ENCODE data around the gene SLC25A39. TPM values are rescaled to one million over a fixed set of nuclear protein-coding genes. Genes with fewer than 3 reads are reported as not detected.
A peak's percentile ranks its signal among the peaks of the same experiment; 100 is the strongest.

SLC25A39 gene
- total and polyA plus RNA-seq, 5 experiments from 2014 or later: 94.9 to 176 (median 133) TPM

- H3K27ac Mint-ChIP-seq: no peak overlapping the region
- H3K36me3 Mint-ChIP-seq: no peaks in the 10 kb centered on the region
- POLR2A ChIA-PET: interaction anchor here (0.7 kb wide), 1 partner anchor 53 kb away, joined by 7 read pairs; no protein-coding TSS in a partner anchor
- peaks cover 8 to 14% (median 12%) of the 10 kb centered on the region in 4 donors for H3K4me1 Mint-ChIP-seq
- ATAC-seq: no peak
- DNase-seq: no peak
- no peak overlapping the region for H3K4me3 Mint-ChIP-seq
- peaks cover 0 to 3% (median 0%) of the 10 kb centered on the region in 5 donors for H3K27me3 Mint-ChIP-seq
- H3K9me3 Mint-ChIP-seq: no peaks in the 10 kb centered on the region
Observed at GRCh38 chr17:44282264-44282663, 42.4 kb downstream of the SLC25A39 start.

- no peak overlapping the region for H3K27ac Mint-ChIP-seq
- DNase-seq (no peak), ATAC-seq (no peak)
- H3K27me3 Mint-ChIP-seq: peaks cover 0 to 3% (median 0%) of the 10 kb centered on the region in 5 donors
- H3K9me3 Mint-ChIP-seq: no peaks in the 10 kb centered on the region
- H3K4me3 Mint-ChIP-seq: no peak overlapping the region
- no peaks in the 10 kb centered on the region for H3K36me3 Mint-ChIP-seq
- peaks cover 8 to 14% (median 12%) of the 10 kb centered on the region in 4 donors for H3K4me1 Mint-ChIP-seq
- POLR2A ChIA-PET: no interaction called here
Observed at GRCh38 chr17:44281570-44281969, 43.1 kb downstream of the SLC25A39 start.

GRCh38 chr17:44280392-44280937, 44.2 kb downstream of the SLC25A39 start:
- ATAC-seq (no peak), DNase-seq (no peak)
- Mint-ChIP-seq H3K4me3 (no peak overlapping the region), H3K27ac (peak overlapping the region in 1 of 10 donors; percentile 21), H3K27me3 (peaks cover 0 to 3% (median 0%) of the 10 kb centered on the region in 5 donors), H3K36me3 (no peaks in the 10 kb centered on the region), H3K4me1 (peaks cover 8 to 14% (median 12%) of the 10 kb centered on the region in 4 donors), H3K9me3 (no peaks in the 10 kb centered on the region)
- POLR2A ChIA-PET: interaction anchor here (1.1 kb wide), 1 partner anchor 64 kb away, joined by 3 read pairs; no protein-coding TSS in a partner anchor

GRCh38 chr17:44279666-44280391, 44.8 kb downstream of the SLC25A39 start:
- DNase-seq (peak in 1 of 10 donors; percentile 31), ATAC-seq (peak in 1 of 2 donors; percentile 20)
- Mint-ChIP-seq H3K4me3 (no peak overlapping the region), H3K27me3 (peaks cover 0 to 3% (median 0%) of the 10 kb centered on the region in 5 donors), H3K9me3 (no peaks in the 10 kb centered on the region), H3K4me1 (peaks cover 8 to 14% (median 12%) of the 10 kb centered on the region in 4 donors), H3K27ac (peak overlapping the region in 1 of 10 donors; percentile 9), H3K36me3 (no peaks in the 10 kb centered on the region)
- POLR2A ChIA-PET: interaction anchor here (1.1 kb wide), 1 partner anchor 64 kb away, joined by 3 read pairs; no protein-coding TSS in a partner anchor

GRCh38 chr17:44279346-44279665, 45.3 kb downstream of the SLC25A39 start:
- Mint-ChIP-seq H3K4me3 (no peak overlapping the region), H3K36me3 (no peaks in the 10 kb centered on the region), H3K9me3 (no peaks in the 10 kb centered on the region), H3K27ac (peak overlapping the region in 1 of 10 donors; percentile 9), H3K4me1 (peaks cover 8 to 14% (median 12%) of the 10 kb centered on the region in 4 donors), H3K27me3 (peaks cover 0 to 3% (median 0%) of the 10 kb centered on the region in 5 donors)
- POLR2A ChIA-PET: no interaction called here
- ATAC-seq: no peak
- DNase-seq: peak in 1 of 10 donors; percentile 21

DNA sequence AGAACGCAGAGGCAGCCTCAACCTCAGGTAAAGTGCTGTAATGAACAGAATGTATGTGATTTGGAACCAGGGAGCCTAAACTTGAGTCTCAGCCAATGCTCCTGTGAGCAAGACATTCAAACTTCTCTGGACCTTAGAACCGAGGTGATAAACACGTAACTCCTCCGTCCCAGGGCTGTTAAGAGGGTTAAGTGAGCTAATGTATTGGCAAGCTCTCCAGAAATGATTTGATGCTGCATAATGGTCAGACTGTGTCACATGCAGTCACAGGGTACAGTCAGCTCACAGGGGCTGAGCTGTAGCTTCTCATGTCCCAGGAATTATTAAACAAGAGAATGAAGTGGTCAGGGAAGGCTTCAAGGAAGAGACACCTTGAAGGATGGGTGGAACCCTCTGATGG, 46.6 kb downstream of the SLC25A39 start:
- Mint-ChIP-seq H3K36me3 (no peaks in the 10 kb centered on the region), H3K27ac (no peak overlapping the region), H3K9me3 (no peaks in the 10 kb centered on the region), H3K27me3 (peaks cover 0 to 8% (median 0%) of the 10 kb centered on the region in 5 donors), H3K4me3 (no peak overlapping the region), H3K4me1 (peaks cover 8 to 14% (median 12%) of the 10 kb centered on the region in 4 donors)
- POLR2A ChIA-PET: interaction anchor here (0.6 kb wide), 1 partner anchor 32 kb away, joined by 4 read pairs; no protein-coding TSS in a partner anchor
- DNase-seq: no peak
- ATAC-seq: no peak

- Mint-ChIP-seq H3K9me3 (peaks cover 0 to 1% (median 0%) of the 10 kb centered on the region in 9 donors), H3K4me1 (peaks cover 0 to 2% (median 1%) of the 10 kb centered on the region in 4 donors), H3K27ac (no peak overlapping the region), H3K27me3 (peaks cover 1 to 12% (median 4%) of the 10 kb centered on the region in 5 donors), H3K36me3 (no peaks in the 10 kb centered on the region), H3K4me3 (no peak overlapping the region)
- POLR2A ChIA-PET: no interaction called here
- no peak for ATAC-seq
- peak in 1 of 10 donors; percentile 9 for DNase-seq
Observed at GRCh38 chr17:44273607-44274006, 51.0 kb downstream of the SLC25A39 start.

DNA sequence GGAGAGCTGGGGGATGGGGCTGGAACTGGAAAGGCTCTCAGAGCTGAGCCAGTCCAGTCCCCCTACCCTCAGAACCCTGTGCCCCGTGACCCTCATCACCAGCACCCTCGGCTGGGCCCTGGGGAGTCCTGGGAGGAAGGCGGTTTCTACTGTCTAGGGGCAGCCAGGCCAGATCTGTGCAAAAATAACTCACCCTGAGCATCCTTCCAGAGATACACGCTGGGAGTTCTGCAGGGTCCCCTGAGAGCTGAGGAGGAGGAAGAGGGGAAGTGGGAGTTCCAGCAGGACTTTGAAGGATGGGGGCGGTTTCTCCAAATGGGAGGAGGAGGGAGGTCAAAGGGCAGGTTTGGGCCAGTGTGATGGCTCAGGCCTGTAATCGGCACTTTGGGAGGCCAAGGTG, 51.7 kb downstream of the SLC25A39 start:
- ATAC-seq (no peak), DNase-seq (peak in 1 of 10 donors; percentile 46)
- Mint-ChIP-seq H3K27ac (peak overlapping the region in 1 of 10 donors; percentile 35), H3K4me3 (no peak overlapping the region), H3K27me3 (peaks cover 1 to 12% (median 4%) of the 10 kb centered on the region in 5 donors), H3K36me3 (no peaks in the 10 kb centered on the region), H3K9me3 (peaks cover 0 to 1% (median 0%) of the 10 kb centered on the region in 9 donors), H3K4me1 (peaks cover 0 to 6% (median 2%) of the 10 kb centered on the region in 4 donors)
- POLR2A ChIA-PET: no interaction called here

GRCh38 chr17:44272321-44272951, 52.2 kb downstream of the SLC25A39 start:
- DNase-seq: peak in 1 of 10 donors; percentile 31
- POLR2A ChIA-PET: no interaction called here
- peaks cover 0 to 6% (median 2%) of the 10 kb centered on the region in 4 donors for H3K4me1 Mint-ChIP-seq
- peaks cover 0 to 1% (median 0%) of the 10 kb centered on the region in 9 donors for H3K9me3 Mint-ChIP-seq
- ATAC-seq: no peak
- no peaks in the 10 kb centered on the region for H3K36me3 Mint-ChIP-seq
- peaks cover 1 to 12% (median 4%) of the 10 kb centered on the region in 5 donors for H3K27me3 Mint-ChIP-seq
- peak overlapping the region in 3 of 10 donors; percentile 35 to 60 (median 50) for H3K27ac Mint-ChIP-seq
- no peak overlapping the region for H3K4me3 Mint-ChIP-seq

Other genes with a start within 250 kb of the SLC25A39 start
- 10 to 100 TPM; 71.1 to 73.8 TPM for gene HDAC5, start 201.2 kb downstream of the SLC25A39 start, total RNA-seq
- 10 to 100 TPM; 25.3 to 41.8 (median 27.2) TPM for gene HDAC5, start 201.2 kb downstream of the SLC25A39 start, polyA plus RNA-seq
- 1 to 10 TPM in 1 of 2 experiments, under 1 TPM in 1; 0.88 to 1.2 TPM for gene HROB, start 182.9 kb downstream of the SLC25A39 start, total RNA-seq
- under 1 TPM in 2 of 3 donors, not detected in 1; 0.08 to 0.24 TPM for gene HROB, start 182.9 kb downstream of the SLC25A39 start, polyA plus RNA-seq
- gene ASB16, start 154.1 kb downstream of the SLC25A39 start, total RNA-seq: not detected
- under 1 TPM in 1 of 3 donors, not detected in 2; 0.09 TPM for gene ASB16, start 154.1 kb downstream of the SLC25A39 start, polyA plus RNA-seq
- 10 to 100 TPM; 45.8 to 50.5 TPM for gene TMUB2, start 137.9 kb downstream of the SLC25A39 start, total RNA-seq
- 10 to 100 TPM; 22.1 to 30.2 (median 25.5) TPM for gene TMUB2, start 137.9 kb downstream of the SLC25A39 start, polyA plus RNA-seq
- 100 to 1,000 TPM; 125 TPM for gene ATXN7L3, start 124.9 kb downstream of the SLC25A39 start, total RNA-seq
- 10 to 100 TPM in 2 of 3 donors, 1 to 10 TPM in 1; 9.3 to 14.2 (median 10.6) TPM for gene ATXN7L3, start 124.9 kb downstream of the SLC25A39 start, polyA plus RNA-seq
- gene UBTF, start 105.1 kb downstream of the SLC25A39 start, total RNA-seq: 100 to 1,000 TPM; 348 to 362 TPM
- 10 to 100 TPM; 41.5 to 94.2 (median 73.3) TPM for gene UBTF, start 105.1 kb downstream of the SLC25A39 start, polyA plus RNA-seq
- gene SLC4A1, start 56.7 kb downstream of the SLC25A39 start, total RNA-seq: not detected
- gene SLC4A1, start 56.7 kb downstream of the SLC25A39 start, polyA plus RNA-seq: not detected
- gene RUNDC3A, start 16.2 kb downstream of the SLC25A39 start, total RNA-seq: not detected
- gene RUNDC3A, start 16.2 kb downstream of the SLC25A39 start, polyA plus RNA-seq: not detected
- 10 to 100 TPM; 27.5 to 33.5 TPM for gene GRN, start 20.5 kb upstream of the SLC25A39 start, total RNA-seq
- gene GRN, start 20.5 kb upstream of the SLC25A39 start, polyA plus RNA-seq: 10 to 100 TPM; 24.8 to 43.7 (median 41.6) TPM
- gene FAM171A2, start 39.0 kb upstream of the SLC25A39 start, total RNA-seq: 1 to 10 TPM; 1.3 to 1.5 TPM
- gene FAM171A2, start 39.0 kb upstream of the SLC25A39 start, polyA plus RNA-seq: under 1 TPM; 0.08 to 0.33 (median 0.10) TPM
- gene ITGA2B, start 64.8 kb upstream of the SLC25A39 start, total RNA-seq: 1 to 10 TPM in 1 of 2 experiments, under 1 TPM in 1; 0.86 to 1.6 TPM
- not detected for gene ITGA2B, start 64.8 kb upstream of the SLC25A39 start, polyA plus RNA-seq
- 10 to 100 TPM; 73.1 to 94.8 TPM for gene GPATCH8, start 178.6 kb upstream of the SLC25A39 start, total RNA-seq
- 10 to 100 TPM; 32.9 to 61.4 (median 44.7) TPM for gene GPATCH8, start 178.6 kb upstream of the SLC25A39 start, polyA plus RNA-seq
- gene FZD2, start 232.7 kb upstream of the SLC25A39 start, total RNA-seq: under 1 TPM; 0.16 to 0.34 TPM
- under 1 TPM in 1 of 3 donors, not detected in 2; 0.24 TPM for gene FZD2, start 232.7 kb upstream of the SLC25A39 start, polyA plus RNA-seq

Measured in naive thymus-derived CD8-positive, alpha-beta T cell (primary cell).